Measurements from ENCODE around the gene SH3RF3. TPM values are rescaled to one million over a fixed set of nuclear protein-coding genes. Genes with fewer than 3 reads are reported as not detected.
A peak's percentile ranks its signal among the peaks of the same experiment; 100 is the strongest.
"Not testable (repeated sequence)": the region's sequence is repeated elsewhere in the genome, so short reads cannot be mapped to it uniquely, and the experiment has no call there.

Gene SH3RF3
- polyA plus RNA-seq, 5 donors = 6.1 to 8.9 (median 7.3) TPM

GRCh38 chr2:109536556-109536955 is 407.6 kb downstream of the SH3RF3 start:
- not testable (repeated sequence) for DNase-seq

DNA sequence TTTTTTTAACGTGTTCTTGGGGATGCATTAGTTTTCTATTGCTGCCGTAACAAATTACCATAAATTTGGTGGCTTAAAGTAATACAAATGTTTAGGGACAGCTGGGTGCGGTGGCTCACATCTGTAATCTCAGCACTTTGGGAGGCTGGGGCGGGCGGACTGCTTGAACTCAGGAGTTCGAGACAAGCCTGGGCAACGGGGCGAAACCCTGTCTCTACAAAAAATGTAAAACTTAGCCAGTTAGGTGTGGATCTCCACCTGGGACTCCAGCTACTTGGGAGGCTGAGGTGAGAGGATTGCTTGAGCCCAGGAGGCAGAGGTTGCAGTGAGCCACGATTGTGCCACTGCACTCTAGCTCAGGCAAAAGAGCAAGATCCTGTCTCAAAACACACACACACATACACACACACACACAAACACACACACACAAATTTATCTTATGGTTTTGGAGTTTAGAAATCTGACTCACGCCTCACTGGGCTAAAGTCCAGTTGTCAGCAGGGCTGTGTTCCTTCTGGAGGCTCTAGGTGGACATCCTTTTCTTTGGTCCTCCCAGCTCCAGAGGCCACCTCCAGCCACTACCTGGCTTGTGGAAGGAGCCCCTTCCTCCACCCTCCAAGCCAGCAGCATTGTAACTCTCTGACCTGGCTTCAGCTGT is 408.7 kb downstream of the SH3RF3 start:
- DNase-seq = no peak

DNA sequence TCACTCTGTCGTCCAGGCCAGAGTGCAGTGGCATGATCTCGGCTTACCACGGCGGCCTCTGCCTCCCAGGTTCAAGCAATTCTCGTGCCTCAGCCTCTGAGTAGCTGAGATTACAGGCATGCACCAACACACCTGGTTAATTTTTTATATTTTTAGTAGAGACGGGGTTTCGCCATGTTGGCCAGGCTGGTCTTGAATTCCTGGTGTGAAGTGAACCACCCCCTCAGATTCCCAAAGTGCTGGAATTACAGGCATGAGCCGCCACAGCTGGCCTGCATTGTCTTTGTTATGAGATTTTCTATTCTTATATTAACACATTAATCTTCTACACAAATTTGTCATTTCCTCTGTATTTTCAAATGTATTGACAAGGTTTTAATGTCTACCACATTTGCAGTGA is 409.5 kb downstream of the SH3RF3 start:
- no peak for DNase-seq

- DNase-seq = no peak
These were observed 413.4 kb downstream of the SH3RF3 start for GRCh38 chr2:109542384-109542783.

DNA sequence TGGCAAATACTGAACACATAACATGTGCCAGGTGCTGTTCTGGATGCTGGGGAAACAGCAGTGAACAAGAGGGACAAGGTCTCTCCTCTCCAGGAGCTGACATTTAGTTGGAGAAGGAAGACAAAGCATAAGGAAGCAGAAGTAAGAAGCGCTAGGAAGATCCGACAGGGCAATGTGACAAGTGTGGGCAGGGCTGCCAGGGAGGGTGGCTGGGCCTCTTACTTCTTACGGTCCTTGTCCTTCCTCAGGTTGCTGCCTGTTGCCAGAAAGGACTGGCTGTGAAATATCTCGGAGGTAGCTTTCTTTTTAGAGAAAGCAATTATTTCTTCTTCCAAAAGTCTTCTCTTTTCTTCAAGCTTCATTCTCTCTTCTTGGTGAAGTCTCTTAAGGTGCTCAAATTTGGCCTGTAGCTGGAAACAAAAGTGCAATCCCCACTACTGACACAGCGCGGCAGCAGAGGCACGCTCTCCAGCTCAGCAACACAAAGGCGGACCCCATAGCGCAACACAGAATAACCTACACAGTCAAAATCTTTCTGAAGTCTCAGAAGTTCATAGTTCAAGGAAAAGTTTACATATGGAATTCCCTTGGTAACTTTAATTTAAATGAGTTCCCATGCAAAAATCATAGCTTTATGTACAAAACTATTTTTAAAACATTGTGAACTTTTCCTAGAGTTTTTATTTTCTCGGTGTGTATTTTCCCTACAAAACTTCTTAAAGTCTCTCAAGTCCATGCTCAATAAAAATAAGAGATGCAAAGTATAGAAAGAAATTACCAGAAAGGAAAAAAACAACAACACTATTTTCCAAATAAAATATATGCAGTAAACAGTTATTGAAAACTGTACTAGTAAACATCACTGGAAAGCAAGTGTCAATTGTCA is 417.1 kb downstream of the SH3RF3 start:
- peak; percentile 51 to 67 for DNase-seq

GRCh38 chr2:109547280-109547679 is 418.3 kb downstream of the SH3RF3 start:
- no peak for DNase-seq

- no peak for DNase-seq
These were observed 420.1 kb downstream of the SH3RF3 start for GRCh38 chr2:109549016-109549590.

Other genes with a start within 250 kb of the SH3RF3 start
- 1 to 10 TPM; 4.3 to 7.2 (median 6.2) TPM for gene EDAR, start 140.0 kb upstream of the SH3RF3 start, polyA plus RNA-seq (ENCODE audit: insufficient read depth in 1 of 5, insufficient read length in 5 of 5, low replicate concordance in 1 of 5)

Data from right lung (tissue), 5 donors.